Gastroesophageal sphincter (tissue), 3 donors: ENCODE results near the gene UIMC1.

ENCODE experiments used
- EP300 ChIP-seq: sonication (generic); formaldehyde crosslinking; IDR thresholded peaks from one replicate; pipeline ENCODE4 v1.6.1; 2017; ENCODE audit warnings: antibody characterized with exemption, mild to moderate bottlenecking
- POLR2A ChIP-seq, 2 donors: fragments of 450-650 bp; IDR thresholded peaks; one replicate each; pipeline ENCODE4 v1.6.1; 2017; ENCODE audit warnings: antibody characterized with exemption in 2 of 2, mild to moderate bottlenecking in 2 of 2, moderate library complexity in 1 of 2
- POLR2AphosphoS5 ChIP-seq: sonication (generic); formaldehyde crosslinking; IDR thresholded peaks from one replicate; pipeline ENCODE4 v1.6.1; 2017; ENCODE audit warnings: antibody characterized with exemption
- TF ChIP-seq, protein P1 (sequence below), 4 experiments: fragments of 200-600 bp in 2 of 4; fragments of 450-650 bp in 2 of 4; sonication (generic) in 1 of 4; IDR thresholded peaks; one replicate each; pipeline ENCODE4 v1.5.1; 2017 to 2019; ENCODE audit warnings: antibody characterized with exemption in 4 of 4, mild to moderate bottlenecking in 2 of 4, moderate library complexity in 2 of 4

DNA sequence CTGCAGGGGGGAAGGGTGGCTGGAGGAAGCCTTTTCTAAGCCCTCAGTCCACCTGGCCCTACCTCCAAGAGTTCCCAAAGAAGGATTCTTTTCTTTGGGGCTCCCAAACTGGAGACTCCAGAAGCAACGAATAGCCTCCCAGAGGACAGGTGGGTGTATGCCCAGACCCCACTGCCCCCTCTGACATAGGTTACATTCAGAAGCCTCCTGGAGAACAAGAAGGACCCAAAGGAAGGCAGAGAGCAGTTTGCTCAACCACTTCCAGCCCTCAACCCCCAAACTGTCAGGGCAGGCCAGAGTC, 117.8 kb downstream of the UIMC1 start:
- TF ChIP-seq, protein P1, sequence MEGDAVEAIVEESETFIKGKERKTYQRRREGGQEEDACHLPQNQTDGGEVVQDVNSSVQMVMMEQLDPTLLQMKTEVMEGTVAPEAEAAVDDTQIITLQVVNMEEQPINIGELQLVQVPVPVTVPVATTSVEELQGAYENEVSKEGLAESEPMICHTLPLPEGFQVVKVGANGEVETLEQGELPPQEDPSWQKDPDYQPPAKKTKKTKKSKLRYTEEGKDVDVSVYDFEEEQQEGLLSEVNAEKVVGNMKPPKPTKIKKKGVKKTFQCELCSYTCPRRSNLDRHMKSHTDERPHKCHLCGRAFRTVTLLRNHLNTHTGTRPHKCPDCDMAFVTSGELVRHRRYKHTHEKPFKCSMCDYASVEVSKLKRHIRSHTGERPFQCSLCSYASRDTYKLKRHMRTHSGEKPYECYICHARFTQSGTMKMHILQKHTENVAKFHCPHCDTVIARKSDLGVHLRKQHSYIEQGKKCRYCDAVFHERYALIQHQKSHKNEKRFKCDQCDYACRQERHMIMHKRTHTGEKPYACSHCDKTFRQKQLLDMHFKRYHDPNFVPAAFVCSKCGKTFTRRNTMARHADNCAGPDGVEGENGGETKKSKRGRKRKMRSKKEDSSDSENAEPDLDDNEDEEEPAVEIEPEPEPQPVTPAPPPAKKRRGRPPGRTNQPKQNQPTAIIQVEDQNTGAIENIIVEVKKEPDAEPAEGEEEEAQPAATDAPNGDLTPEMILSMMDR (IDR thresholded peaks at IDR 0.05) = no peak
- no peak for TF ChIP-seq EP300
- TF ChIP-seq POLR2A (IDR thresholded peaks at IDR 0.05) = no peak
- TF ChIP-seq POLR2AphosphoS5 = no peak
